GM19023 (cell line): ENCODE results near the gene ZNF710.

Experiments used
- ATAC-seq: cut with Tn5 transposase; IDR thresholded peaks from one replicate; pipeline ENCODE4 v1.9.1; 2021; ENCODE audit warnings: mild to moderate bottlenecking, moderate library complexity; ENCODE audit not compliant: unreplicated experiment

Gene ZNF710

DNA sequence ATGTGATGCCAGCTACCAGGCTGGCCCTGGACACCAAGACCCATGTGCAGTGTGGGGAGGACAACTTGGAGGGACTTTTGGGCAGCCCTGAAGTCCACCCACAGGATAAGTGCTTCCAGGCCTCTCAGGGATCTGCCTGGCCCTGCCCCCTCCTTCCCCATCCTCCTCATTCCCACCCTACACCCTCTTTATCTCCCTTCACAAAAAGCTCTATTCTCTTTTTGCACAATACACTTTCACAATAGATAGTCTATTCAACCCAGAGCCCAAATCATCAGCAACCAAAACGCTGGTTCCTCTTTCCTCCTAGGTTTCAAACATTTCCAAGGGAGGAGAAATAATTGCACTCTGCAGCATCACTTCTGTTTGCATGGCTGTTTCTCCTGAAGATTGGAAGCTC is 7.8 kb upstream of the ZNF710 start:
- no peak for ATAC-seq

DNA sequence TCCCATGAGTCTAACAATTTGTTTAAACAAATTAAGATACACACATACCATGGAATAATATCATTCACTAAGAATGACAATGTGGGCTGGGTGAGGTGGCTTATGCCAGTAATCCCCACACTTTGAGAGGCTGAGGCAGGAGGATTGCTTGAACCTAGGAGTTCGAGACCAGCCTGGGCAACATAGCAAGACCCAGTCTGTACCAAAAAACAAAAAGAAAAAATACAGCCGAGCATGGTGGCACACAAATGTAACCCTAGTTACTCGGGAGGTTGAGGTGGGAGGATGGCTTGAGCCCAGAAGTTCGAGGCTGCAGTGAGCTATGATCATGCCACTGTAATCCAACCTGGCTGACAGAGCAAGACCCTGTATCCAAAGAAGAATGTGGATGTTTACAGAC is 4.0 kb upstream of the ZNF710 start:
- ATAC-seq, result no peak

DNA sequence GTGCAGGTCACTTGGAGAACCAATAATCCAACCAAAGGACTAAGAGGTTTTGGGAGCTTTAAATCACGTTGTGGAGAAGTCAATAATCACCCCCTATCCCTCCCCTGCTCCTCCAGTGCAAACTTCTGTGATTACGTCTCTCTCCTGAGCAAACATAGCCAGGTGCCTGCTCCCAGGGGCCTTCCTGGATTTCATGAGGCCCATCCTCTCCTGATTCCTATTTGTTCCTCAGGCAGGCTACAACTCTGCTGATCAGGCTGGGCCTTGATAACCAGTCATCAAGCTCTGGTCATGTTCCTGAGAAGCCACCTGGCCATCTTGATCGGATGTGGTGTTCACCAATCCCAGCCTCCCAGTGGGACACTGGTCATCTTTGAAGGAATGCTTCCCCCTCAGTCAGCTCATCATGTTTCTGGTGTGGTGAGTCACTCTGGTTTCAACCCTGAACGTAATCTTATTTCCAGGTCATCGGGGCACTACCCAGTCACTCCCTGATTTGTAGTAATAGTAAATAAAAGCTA is 2.9 kb upstream of the ZNF710 start:
- ATAC-seq, result no peak

- ATAC-seq, result no peak
These were observed 2.0 kb upstream of the ZNF710 start for GRCh38 chr15:89998923-89999675.

DNA sequence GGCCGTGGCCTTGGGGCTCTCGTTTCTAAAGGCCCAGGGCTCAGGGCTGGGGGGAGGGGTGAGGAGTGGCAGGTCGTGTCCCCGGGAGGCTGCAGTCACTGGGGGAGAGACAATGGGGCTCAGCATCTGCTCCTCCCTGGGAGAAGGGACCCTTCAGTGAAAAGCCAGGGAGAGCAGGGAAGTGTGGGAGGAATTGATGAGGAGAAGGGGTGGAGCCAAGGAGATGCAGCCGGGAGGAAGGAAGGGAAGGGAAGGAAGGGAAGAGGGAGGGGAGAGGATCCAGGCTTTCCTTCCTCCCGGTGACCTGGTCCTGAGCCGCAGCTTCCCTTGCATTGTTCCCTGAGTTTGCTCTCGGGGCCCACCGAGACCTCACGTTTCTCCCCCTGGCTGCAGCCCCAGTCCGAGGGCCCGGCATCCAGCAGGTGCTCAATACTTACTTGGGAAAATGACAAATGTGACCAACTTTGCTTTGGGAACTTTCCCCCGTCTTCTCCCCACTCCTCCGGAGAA is 1.4 kb upstream of the ZNF710 start:
- ATAC-seq, result no peak

GRCh38 chr15:90000186-90001001 is 730 bp upstream of the ZNF710 start:
- no peak for ATAC-seq

DNA sequence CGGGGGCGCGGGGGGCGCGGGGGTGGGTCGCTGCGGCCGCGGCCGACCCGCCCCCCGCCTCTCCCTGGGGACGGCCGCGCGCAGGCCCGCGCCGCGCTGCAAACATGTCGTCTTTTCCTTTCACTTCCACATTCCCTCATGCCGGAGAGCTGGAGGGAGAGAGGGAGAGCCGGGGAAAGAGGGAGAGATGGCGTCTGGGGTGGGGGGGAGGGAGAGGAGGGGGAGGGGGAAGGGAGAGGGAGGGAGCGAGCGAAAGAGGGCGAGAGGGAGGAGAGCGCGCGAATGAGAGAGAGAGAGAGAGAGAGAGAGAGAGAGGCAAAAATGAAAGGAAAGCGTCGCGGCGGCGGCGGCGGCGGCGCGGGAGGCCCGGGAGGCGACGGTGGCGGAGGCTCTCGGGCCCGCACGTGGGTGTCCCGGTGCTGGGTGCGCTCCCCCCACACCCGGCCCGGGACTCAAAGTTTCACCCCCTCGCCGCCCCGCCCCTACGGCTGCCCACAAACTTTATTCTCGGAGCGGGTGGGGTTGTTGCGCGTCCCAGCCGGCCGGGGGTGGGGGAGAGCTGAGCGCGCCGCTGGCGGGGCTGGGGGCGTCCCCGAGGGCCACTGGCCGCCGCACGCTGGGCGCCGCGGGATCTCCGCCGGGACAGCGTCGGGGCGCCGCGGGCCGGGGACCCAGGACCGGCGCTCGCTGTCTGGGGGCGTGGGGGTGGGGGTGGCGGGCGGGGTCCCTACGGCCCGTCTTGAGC is 731 bp downstream of the ZNF710 start:
- peak; percentile 38 for ATAC-seq

- ATAC-seq, result peak; percentile 34
These were observed 1.3 kb downstream of the ZNF710 start for GRCh38 chr15:90002428-90002844.

GRCh38 chr15:90003736-90004135 is 2.6 kb downstream of the ZNF710 start:
- no peak for ATAC-seq

DNA sequence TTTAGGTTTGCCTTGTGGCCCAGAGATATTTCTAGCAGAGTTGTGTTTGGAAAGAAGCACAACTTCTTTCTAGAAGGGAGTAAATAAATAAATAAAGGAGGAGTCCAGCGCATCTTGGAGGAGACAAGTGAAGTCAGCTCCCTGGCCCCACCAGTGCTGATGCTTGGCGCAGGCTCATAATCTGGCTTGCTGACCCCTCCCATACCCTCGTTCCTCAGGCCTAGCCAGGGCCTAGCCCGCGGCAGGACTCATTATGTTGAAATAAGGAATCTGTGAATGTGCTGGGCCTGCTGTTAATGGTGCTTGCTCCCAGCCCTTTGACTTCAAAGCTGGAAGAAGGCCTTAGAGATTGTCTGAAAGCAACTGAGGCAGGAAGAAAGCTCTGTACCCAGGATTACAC is 3.1 kb downstream of the ZNF710 start:
- no peak for ATAC-seq

DNA sequence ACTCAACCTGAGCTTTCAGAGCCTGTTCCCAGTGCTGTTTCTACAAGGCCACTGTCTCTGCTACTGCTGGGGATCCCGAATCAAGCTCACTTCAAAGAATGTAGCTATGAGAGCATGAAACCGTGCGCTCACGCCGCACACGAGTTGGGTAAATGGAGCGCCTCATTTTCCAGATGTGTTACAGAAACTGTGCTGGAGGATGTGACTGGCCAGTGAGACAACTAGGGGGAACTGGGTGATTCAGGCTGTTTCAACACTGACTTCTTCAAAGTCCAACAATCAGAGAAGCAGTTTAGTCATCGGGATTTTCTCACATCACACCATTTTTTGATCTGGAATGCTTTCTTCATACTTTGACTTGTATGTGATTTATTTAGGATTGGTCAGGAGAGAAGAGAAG is 3.5 kb downstream of the ZNF710 start:
- no peak for ATAC-seq

DNA sequence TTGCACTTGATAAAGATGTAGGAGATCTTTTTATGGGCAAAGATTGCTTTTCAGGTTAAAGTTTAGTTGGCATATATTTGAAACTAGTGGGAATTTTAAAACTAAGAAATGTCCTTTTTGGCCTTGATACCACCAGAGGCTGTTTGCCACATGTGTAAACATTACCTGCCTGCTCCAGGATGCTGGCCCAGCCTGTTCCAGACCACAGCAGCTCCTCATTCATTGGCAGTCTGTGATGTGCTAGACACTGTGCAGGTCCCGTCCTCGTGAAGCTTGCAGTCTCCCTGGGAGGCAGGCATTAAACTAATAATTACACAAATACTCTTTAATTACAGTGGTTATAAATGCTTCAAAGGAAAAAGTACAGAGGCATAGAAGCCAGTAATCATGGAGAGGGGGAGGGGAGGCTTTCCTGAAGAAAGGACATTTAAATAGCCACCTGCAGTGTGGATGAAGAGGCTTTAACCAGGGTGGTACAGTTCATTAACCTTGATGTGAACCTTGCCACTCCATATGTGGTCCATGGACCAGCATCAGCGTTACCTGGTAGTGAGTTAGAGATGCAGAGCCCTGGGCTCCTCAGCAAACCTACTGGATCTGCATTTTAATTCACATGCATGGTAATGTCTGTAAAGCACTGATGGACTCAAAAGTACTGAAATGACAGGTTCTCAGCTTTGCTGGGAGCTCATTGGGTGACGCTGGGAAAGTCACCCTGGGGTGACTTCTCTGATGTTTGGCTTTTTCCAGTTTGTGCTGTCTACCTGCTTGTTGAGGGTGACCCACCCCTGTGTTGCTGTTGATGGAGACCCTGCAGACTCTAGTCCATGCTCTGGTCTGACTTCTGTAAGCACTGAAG is 5.3 kb downstream of the ZNF710 start:
- ATAC-seq, result no peak

GRCh38 chr15:90007076-90007460 is 5.9 kb downstream of the ZNF710 start:
- no peak for ATAC-seq

DNA sequence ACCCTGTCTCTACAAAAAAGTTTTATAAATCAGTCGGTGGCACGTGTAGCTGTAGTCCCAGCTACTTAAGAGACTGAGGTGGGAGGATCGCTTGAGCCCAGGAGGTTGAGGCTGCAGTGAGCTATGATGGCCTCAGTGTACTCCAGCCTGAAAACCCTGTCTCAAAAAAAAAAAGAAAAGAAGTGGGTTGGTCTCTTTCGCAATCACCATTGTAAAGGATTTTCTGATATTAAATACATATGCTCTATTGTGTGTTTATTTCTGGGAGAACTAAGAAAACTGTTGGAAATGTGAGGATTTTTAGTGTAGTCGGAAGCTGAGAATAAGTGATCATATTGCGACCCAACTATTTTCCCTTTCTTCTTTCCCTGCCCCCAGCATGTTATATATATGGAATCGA is 7.5 kb downstream of the ZNF710 start:
- ATAC-seq, result no peak

GRCh38 chr15:90009301-90010022 is 8.3 kb downstream of the ZNF710 start:
- no peak for ATAC-seq

- ATAC-seq, result no peak
These were observed 10.6 kb downstream of the ZNF710 start for GRCh38 chr15:90011705-90012104.

GRCh38 chr15:90013503-90013937 is 12.4 kb downstream of the ZNF710 start:
- peak; percentile 38 for ATAC-seq

DNA sequence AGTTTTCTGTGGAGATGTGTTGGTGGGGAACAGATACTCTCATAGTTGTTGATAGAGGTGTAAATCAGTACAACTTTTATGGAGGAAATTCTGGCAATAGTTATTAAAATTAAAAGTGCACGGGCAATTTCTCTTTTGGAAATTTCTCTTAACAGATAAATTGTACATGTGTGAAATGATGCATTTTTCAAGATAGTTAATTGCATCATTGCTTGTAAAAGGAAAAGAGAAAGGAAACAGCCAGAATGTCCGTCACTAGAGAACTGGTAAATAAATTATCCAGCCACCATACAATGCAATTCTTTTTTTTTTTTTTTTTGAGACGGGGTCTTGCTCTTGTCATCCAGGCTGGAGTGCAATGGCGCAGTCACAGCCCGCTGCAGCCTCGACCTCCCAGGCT is 14.2 kb downstream of the ZNF710 start:
- no peak for ATAC-seq

DNA sequence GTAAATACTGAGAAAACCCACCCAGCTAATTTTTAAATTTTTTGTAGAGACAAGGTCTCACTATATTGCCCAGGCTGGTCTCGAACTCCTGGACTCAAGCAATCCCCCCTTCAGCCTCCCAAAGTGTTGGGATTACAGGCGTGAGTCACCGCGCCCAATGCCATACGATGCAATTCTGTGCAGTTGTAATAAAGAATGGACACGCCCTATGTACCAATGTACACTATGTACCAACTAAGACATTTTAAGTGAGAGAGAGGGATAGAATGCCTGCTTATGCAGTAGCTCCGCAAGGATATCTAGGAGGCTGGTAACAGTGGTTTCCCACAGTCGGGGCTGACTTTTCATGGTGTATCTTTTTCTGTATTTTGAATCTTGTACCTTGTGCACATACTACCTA is 14.6 kb downstream of the ZNF710 start:
- ATAC-seq, result no peak

DNA sequence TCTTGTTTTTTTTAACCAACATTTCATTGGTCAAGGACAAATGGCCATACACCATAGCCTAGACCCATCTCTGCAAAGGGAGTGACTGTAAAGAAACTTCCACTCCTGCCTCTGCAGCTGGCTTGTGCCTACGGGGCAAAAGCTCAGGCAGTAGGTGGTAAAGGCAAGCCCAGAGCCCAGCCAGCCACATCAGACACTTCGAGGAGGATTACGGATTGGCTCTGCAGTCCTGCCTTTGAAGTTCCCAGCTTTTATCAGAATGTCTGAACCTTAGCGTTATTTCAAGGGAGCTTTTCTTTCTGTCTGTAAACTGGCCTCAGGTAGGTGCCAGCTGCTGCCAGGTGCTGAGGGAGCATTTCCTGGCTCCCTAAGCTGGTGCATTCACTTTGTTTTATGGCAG is 15.6 kb downstream of the ZNF710 start:
- no peak for ATAC-seq
